ENCODE data around the gene KPNB1.

DNA sequence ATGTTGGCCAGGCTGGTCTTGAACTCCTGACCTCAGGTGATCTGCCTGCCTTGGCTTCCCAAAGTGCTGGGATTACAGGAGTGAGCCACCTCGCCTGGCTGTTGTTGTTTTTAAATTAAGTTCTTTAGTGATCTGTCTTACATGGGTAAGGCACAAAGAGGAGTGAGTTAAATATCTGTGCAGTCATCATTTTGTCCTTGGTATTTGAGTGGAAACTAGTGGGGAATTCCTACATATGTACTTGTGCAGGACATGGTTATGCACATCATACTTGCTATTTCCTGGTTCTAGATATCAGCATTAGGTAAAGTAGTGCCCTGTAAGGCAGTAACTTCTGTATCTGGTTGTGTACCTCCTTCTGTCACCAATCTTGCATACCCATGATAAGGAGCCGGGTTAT is 3.7 kb downstream of the KPNB1 start:
- TF ChIP-seq POLR2A (IDR thresholded peaks at IDR 0.05; ENCODE audit: low read depth, low read length) = no peak
- TF ChIP-seq, protein P1, sequence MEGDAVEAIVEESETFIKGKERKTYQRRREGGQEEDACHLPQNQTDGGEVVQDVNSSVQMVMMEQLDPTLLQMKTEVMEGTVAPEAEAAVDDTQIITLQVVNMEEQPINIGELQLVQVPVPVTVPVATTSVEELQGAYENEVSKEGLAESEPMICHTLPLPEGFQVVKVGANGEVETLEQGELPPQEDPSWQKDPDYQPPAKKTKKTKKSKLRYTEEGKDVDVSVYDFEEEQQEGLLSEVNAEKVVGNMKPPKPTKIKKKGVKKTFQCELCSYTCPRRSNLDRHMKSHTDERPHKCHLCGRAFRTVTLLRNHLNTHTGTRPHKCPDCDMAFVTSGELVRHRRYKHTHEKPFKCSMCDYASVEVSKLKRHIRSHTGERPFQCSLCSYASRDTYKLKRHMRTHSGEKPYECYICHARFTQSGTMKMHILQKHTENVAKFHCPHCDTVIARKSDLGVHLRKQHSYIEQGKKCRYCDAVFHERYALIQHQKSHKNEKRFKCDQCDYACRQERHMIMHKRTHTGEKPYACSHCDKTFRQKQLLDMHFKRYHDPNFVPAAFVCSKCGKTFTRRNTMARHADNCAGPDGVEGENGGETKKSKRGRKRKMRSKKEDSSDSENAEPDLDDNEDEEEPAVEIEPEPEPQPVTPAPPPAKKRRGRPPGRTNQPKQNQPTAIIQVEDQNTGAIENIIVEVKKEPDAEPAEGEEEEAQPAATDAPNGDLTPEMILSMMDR (conservative IDR thresholded peaks at IDR 0.05; ENCODE audit: low read depth, low read length) = no peak
- no peak for TF ChIP-seq NFE2L2 (IDR thresholded peaks at IDR 0.05; ENCODE audit: low read depth, low read length)
- TF ChIP-seq MXI1 (IDR thresholded peaks at IDR 0.05; ENCODE audit: borderline replicate concordance, low read depth, low read length) = no peak
- no peak for TF ChIP-seq CEBPB (IDR thresholded peaks at IDR 0.05; ENCODE audit: low read depth, low read length)

Data from IMR-90 (cell line).